CMK (cell line): Measurements from ENCODE around the gene ADGRB3.

Source experiments
- DNase-seq: peaks from one replicate; pipeline ENCODE4 v3.0.0-alpha.2; 2010; ENCODE audit warnings: low read depth

ADGRB3 gene

DNA sequence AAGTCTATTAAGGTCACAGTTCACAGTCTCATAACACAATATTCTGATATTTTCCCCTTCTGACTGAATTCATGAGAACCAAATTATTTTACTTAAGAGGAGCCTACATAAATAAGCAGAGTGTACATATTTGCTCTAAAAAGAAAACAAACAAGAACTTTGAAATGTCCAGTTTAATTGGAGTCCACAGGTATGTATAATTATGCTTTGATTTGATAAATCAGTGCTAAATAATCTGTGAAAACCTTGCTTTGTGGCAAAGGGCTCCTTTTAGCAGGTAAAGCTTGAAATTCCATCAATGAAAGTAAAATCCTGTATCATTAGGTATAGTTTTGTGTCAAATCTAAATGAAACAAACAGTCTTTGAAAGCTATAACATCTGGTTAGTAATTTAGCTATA, 69.4 kb downstream of the ADGRB3 start:
- DNase-seq = no peak

- no peak for DNase-seq
Observed at GRCh38 chr6:68709091-68709490, 74.0 kb downstream of the ADGRB3 start.

GRCh38 chr6:68709882-68710281, 74.8 kb downstream of the ADGRB3 start:
- DNase-seq = no peak

DNA sequence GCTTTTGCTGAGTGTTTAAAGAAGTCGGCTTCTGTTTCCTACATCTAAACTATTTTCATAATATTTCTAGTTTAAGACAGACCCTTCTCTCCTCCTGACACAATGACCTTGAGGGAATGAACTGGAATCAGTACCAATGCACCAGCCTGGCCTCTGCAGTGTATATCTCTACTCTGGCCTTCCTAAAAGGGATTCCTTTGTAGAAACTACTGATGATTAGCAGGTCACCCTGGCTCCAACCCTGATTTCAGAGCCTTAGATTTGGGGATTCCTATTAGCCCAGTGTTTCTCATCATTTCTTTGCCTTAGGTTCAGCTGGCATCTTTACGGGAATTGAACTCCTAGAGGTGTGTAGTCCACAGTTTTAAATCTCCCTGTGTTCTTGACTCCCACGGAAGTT, 75.4 kb downstream of the ADGRB3 start:
- no peak for DNase-seq

DNA sequence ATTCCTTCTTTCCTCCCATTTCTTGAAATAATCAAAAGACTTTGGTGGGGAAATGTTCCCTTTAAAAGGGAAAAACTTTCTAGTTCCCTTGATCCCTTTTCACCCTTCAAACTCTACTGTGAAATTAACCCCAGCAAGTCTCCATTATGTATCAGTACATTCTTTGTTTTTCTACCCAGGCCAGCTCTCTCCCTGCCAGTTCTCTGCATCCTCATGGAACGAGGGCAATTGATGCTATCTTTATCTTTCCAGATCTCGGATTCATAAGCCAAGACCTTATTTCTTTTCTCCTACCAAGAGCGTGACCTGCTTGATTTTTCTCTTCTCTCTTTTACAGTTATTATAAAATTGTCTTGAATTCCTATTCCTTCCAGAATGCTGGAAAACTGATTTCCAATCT, 75.8 kb downstream of the ADGRB3 start:
- no peak for DNase-seq

DNA sequence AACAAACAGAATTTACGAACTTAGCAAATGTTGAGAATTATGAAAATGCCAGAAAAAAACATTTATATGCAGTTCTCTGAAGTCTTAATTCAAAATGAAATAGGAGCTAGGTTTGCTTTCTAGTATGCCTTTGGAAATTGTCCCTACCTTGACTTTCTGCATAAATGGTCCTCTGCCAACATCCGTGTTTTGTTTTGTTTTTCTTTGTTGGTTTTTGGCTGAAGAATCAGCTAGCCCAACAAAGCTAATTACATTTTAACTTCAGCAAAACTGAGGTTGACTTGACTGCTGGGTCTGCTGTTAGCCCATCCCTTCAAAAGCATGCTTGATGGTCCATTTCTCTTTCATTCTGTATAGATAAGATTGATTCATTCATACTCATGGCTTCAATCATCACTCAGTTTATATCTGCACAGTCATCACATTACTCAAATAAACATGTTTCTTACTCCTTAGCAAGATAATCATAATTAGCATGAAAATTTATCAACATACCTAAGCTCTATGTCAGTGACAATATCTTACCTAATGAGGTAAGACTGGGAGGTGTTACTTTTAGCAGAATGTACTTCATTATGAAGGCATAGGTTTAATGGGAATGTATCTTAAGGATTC, 76.4 kb downstream of the ADGRB3 start:
- no peak for DNase-seq

DNA sequence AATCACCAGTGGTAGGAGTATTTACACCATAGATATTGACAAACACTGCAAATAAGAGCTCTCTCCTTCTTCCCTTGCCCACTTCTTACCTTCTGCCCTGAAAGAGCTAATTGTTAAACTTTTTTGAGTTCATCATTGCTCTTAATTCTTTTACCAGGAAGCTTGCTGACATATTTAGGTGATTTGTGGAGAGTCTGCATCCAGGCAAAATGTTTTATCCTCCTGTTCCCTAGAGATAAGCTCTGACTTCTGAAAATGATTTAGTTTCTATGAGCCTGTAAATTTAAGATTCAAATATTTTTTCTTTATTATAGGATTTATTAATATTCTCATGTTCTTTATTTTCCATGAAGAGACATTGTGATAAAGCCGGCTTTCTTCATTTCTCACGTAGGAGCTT, 81.5 kb downstream of the ADGRB3 start:
- no peak for DNase-seq

- DNase-seq = no peak
Observed at GRCh38 chr6:68718385-68719073, 83.4 kb downstream of the ADGRB3 start.

DNA sequence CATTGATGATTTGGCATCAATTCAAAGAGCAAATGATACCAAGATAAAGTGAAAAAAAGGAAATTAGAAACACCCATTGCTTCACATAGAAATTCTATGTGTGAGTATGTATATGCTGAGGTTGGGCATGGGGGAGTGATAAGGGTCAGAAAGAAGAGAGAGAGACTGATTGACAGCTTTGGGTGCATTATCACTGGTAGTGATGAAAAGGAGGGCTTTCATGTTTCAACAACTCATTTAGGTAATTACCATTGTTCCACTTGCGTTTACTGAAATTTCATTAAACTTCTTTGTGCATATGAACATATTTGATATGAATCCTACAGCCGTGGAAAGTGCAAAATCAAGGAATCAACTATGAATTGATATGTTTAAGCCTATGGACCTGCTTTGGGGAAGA, 84.7 kb downstream of the ADGRB3 start:
- no peak for DNase-seq

DNA sequence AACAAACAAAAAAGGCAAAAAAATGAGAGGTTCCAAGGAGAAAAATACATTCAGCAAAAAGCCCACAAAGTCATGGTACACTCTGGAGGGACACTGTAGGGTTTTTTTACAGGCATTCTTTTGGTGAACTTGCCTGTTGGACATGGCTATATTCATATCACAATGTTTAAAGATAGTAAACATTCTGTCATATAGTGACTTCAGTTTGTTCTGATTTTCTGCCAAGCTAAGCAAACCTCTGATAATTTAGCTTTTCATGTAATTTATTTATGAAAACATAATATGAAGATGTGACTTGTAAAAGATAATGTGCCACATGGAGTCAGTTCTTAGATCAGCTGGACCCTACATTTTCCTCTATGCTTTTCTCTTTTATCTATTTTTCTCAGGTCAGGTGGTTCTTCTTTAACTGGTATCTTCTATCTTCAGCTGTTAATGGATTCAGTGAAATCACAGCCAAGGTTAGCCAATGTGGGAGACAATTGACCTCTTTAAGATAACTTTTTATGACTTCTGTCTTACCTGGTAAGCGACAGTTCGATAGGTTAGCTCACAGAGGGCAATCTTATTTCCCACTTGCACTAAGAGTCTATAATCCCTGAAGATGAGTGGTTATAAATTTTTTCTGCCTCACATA, 87.9 kb downstream of the ADGRB3 start:
- DNase-seq = no peak

DNA sequence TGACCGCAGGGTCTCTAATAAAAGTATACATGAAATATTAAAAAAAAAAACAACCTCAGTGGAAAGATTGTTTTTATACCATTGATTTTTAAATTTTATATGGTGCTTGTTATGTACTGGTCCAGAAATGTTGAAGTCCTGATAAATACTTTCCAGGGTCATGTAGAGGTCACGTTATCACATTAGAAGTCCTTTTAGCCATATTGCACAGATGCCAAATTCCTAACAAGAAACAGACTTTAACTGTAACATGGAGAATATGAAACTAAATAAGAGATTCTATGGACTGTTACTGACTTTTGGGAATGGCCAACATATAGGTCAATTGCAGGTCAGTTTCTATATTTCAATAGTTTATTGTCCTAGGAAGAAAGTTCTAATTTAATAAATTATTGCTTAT, 89.0 kb downstream of the ADGRB3 start:
- no peak for DNase-seq

DNA sequence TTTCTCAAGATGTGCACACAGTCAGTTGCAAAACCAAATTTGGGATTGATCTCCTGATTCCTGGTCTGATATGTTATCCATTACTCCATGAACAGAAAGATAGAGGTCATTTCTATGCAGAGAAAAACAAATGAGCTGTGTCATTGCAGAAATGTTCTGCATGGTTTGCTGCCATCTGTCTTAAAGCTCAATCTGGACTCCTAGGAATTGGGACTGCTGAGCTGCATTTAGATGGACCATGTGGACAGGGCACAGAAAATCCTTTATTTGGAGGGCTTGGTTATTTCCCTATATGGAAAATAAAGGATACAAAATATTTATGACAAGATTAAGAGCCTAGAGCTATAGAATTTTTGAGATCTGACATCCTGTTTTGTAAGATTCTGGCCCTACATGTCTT, 91.3 kb downstream of the ADGRB3 start:
- no peak for DNase-seq

GRCh38 chr6:68726992-68727391, 91.9 kb downstream of the ADGRB3 start:
- DNase-seq = no peak

DNA sequence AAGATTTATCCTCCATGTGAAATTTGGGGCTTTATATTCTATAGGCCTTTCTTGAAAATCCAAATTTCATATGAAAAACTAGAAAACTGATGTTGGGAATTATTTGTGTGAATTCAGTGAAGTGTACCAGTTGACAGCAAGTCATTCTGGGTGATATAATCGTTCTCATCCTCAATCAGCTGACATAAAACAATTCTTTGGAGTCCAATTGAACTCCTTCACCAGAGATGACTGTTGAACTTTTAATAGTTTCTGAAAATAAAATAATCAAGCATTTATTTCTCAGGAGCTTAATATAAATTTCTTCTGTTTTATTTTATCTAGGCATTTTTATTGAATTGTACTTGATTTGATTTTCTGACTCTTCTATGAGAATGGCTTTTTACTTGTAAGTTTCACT, 92.6 kb downstream of the ADGRB3 start:
- DNase-seq = no peak

DNA sequence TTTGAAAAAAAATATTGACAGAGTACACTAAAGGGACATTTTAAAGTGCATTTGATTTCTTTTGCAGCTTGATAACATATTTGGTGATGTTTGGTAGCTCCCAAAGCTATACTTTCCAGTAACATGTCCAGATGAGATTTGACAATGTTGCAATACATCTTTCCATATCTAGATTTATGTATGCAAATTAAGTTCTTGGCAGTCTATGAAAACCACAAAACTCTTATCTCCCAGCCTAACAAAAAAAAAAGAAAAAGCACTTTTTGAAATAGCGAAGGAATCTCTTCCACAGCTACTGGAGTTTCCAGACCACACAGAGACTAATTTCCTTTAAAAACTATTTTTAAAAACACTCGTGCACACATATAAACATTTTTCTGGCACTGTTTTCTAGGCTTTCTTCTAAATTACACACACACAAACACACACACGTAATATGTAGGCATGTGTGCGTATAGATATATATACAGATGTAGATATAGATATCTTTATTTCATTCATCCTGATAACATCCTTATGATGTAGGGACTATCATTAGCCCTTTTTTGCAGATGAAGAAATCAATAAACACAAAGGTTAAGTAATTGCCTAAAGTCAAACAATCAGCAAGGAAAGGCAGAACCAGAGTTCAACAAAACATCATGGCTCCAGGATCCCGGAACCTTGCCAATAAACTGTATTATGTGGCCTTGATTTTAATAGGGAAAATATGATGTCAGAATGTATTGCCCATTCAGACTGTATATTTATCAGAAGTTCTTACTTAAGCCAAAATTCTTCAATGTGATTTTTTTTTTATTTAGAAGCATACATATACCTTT, 93.3 kb downstream of the ADGRB3 start:
- no peak for DNase-seq

GRCh38 chr6:68729377-68729903, 94.4 kb downstream of the ADGRB3 start:
- no peak for DNase-seq

GRCh38 chr6:68730291-68731054, 95.4 kb downstream of the ADGRB3 start:
- no peak for DNase-seq

DNA sequence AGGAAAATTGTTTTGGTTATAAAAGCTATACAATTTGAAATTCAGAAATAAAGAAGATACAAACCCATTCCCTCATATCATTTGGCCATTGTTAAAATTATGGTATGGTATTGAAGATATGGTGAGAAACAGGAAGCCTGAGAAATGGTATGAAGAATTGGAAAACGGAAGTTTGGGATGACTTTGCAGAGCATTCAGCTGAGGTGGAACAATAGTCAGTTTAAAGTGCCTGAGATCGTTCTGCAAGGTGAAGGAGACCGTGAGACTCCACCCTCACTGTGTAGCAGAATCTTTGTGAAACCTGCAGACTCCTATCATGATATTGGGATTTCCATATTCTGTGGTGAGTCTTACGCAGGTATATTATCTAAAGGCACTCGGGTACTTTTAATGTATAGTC, 97.3 kb downstream of the ADGRB3 start:
- DNase-seq = no peak

GRCh38 chr6:68735866-68736265, 100.8 kb downstream of the ADGRB3 start:
- no peak for DNase-seq

GRCh38 chr6:68737061-68737460, 102.0 kb downstream of the ADGRB3 start:
- no peak for DNase-seq

DNA sequence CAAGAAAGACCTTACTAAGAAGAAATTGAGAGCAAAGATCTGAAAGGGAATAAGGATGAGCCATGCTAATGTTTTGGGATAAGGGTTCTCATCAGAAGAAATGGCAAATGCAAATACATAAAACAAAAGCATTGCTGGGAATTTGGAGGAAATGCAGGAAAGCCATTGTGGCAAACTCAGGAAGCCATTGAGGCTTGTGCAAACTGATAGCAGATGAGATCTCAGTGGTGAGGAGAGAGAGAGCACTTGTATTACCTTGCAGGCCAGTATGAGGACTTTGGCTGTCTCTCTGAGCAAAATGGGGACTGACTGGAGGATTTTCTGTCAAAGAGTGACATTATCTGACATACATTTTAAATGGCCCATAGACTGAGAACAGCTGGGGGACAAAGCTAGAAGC, 103.0 kb downstream of the ADGRB3 start:
- no peak for DNase-seq
